Retinal pigment epithelial cell (primary cell): ENCODE data around the gene PRDM16.

Source experiments
- DNase-seq: peaks from one replicate; pipeline ENCODE4 v3.0.0-alpha.2; 2010; ENCODE audit warnings: low read depth
- H3K4me3 ChIP-seq: 2 replicates; pipeline ENCODE4 v1.5.1; 2011; ENCODE audit warnings: mild to moderate bottlenecking, low read length, control low read depth, moderate library complexity
- CTCF ChIP-seq: conservative IDR thresholded peaks from 2 replicates; pipeline ENCODE4 v1.5.1; 2011; ENCODE audit warnings: low read depth, low read length, control low read depth, inconsistent platforms

Gene PRDM16

DNA sequence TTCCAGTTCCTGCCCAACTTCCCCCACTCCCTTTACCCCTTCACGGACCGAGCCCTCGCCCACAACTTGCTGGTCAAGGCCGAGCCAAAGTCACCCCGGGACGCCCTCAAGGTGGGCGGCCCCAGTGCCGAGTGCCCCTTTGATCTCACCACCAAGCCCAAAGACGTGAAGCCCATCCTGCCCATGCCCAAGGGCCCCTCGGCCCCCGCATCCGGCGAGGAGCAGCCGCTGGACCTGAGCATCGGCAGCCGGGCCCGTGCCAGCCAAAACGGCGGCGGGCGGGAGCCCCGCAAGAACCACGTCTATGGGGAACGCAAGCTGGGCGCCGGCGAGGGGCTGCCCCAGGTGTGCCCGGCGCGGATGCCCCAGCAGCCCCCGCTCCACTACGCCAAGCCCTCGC is 343.4 kb downstream of the PRDM16 start:
- no peak for DNase-seq
- no peak overlapping the region for H3K4me3 ChIP-seq
- TF ChIP-seq CTCF, result no peak

GRCh38 chr1:3413975-3414710 is 345.1 kb downstream of the PRDM16 start:
- peak; percentile 21 for TF ChIP-seq CTCF
- H3K4me3 ChIP-seq, result no peak overlapping the region
- DNase-seq, result no peak

DNA sequence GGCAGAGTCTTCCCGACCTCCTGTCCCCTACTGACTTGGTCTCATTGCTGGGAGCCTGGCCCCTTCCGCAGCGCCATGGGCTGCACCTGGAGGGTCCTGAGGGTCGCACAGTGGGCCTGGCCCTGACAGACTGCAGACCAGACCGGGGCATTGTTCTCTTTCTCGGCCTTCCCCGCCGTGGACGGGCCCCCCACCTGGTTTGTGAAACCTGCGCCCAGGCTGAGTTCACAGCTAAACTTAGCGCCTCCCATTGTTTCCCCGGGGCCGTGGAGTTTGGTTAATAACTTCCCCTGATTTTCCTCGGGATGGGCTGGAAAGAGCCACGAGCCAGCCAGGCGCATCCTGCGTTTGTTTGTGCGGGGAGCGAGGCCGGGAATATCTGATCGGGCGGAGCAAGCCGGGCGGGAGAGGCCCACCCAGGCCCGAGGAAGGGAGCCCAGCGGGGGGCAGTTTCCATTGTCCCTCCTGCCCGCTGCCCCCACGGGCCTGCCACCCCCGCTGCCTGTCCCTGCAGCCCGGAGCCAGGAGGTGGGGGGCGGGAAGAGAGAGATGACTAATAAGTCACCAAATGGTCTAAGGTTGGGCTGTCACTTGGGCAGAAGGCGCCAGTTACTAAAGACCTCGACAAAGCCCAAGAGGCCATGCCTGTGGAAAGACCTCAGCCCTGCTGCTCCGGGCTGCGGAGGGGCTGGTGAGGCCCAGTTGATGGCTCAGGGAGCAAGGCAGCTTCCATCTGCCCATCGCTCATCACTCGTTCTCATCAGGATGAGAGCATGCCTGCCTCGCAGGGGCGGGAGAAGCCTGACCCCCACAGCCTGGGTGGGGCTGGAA is 346.5 kb downstream of the PRDM16 start:
- TF ChIP-seq CTCF, result no peak
- no peak for DNase-seq
- no peak overlapping the region for H3K4me3 ChIP-seq

DNA sequence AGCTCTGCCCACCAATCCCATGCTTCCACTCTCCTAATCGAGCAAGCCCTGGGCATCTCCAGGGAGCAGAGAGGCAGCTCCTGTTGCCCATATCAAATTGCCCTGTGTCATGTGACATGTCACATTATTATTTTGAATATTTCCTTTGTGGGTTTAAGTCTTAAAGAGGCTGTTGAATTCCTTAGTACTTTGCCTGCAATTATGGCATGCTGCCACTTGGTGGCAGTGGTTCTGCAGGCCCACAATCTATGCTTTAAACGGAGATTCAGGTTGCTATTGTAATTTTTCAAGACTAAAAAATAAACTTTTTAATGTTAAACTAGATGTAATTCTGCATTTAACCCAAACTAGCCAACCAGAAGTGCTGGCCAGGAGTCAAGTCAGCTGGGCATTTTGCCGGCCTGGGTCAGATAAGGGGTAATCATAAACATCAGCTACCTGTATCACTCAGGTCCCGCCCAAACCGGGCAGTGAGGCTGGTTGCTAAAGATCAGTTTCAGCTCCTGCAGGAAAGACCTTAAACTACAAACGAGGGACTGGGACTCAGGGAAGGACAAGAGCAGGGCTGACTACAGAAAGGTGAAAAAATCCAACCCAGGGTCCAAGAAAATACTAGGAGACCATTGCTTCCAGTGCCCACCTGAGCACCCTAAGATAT is 348.2 kb downstream of the PRDM16 start:
- TF ChIP-seq CTCF, result peak; percentile 58
- no peak for DNase-seq
- no peak overlapping the region for H3K4me3 ChIP-seq

DNA sequence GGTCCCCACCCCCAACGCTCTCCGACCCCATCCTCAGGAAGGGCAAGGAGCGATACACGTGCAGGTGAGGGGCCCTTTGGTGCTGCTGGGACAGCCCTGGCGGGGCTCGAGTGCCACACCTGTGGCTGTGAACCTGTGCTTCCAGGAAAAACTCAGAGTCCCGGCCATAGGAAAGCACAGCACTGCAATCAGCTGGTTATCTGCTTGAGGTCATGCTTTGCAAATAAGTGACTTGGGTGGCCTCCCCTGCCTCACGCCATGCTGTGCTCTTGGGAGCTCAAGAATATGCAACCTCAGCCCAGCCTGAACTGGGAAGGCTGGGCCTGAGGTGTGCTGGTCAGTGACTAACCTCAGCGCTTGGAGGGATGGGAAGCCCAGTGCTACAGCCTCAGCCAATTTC is 348.9 kb downstream of the PRDM16 start:
- no peak for TF ChIP-seq CTCF
- no peak for DNase-seq
- H3K4me3 ChIP-seq, result no peak overlapping the region

GRCh38 chr1:3418600-3418999 is 349.6 kb downstream of the PRDM16 start:
- DNase-seq, result no peak
- TF ChIP-seq CTCF, result no peak
- H3K4me3 ChIP-seq, result no peak overlapping the region
